D721Med (cell line): Measurements from ENCODE around the gene CFAP161.

Experiments used
- DNase-seq: peaks from one replicate; pipeline ENCODE4 v3.0.0; 2011; ENCODE audit warnings: low spot score; ENCODE audit not compliant: insufficient read length
- FAIRE-seq: peaks from 2 replicates; lab custom pipeline; 2011; peaks lifted over from hg19 to GRCh38; lab: Jason Lieb, UNC
- CTCF ChIP-seq: IDR thresholded peaks from 2 replicates; pipeline ENCODE4 v1.5.1; 2012; ENCODE audit warnings: mild to moderate bottlenecking, control low read depth; ENCODE audit not compliant: insufficient read depth; ENCODE audit errors: missing control alignments

Gene CFAP161

GRCh38 chr15:81165535-81165934 is 31.5 kb downstream of the CFAP161 start:
- no peak for TF ChIP-seq CTCF
- no peak for FAIRE-seq
- no peak for DNase-seq

GRCh38 chr15:81166636-81167305 is 32.7 kb downstream of the CFAP161 start:
- no peak for DNase-seq
- no peak for FAIRE-seq
- no peak for TF ChIP-seq CTCF

GRCh38 chr15:81168131-81168526 is 34.1 kb downstream of the CFAP161 start:
- FAIRE-seq (no peak), DNase-seq (no peak)
- TF ChIP-seq CTCF = no peak

- FAIRE-seq = no peak
- TF ChIP-seq CTCF = no peak
- no peak for DNase-seq
Observed at GRCh38 chr15:81168644-81169043, 34.6 kb downstream of the CFAP161 start.

GRCh38 chr15:81170511-81170910 is 36.4 kb downstream of the CFAP161 start:
- FAIRE-seq = no peak
- TF ChIP-seq CTCF = no peak
- no peak for DNase-seq

- no peak for FAIRE-seq
- TF ChIP-seq CTCF = no peak
- DNase-seq = no peak
Observed at GRCh38 chr15:81171286-81171685, 37.2 kb downstream of the CFAP161 start.

GRCh38 chr15:81174125-81174791 is 40.2 kb downstream of the CFAP161 start:
- TF ChIP-seq CTCF = no peak
- DNase-seq (no peak), FAIRE-seq (no peak)
